CD4-positive, alpha-beta memory T cell (primary cell): ENCODE results near the gene PDZD4. TPM values are rescaled to one million over a fixed set of nuclear protein-coding genes. Genes with fewer than 3 reads are reported as not detected.

Experiments used
- CTCF ChIA-PET: fragments of 350-600 bp; sonication (Branson Sonifier 250); formaldehyde crosslinking; loops from one replicate; lab custom pipeline; 2021; ENCODE audit warnings: inconsistent platforms; ENCODE audit not compliant: partially characterized antibody; lab: Charles Lee
- POLR2A ChIA-PET: fragments of 350-600 bp; sonication (Branson Sonifier 250); formaldehyde crosslinking; loops from one replicate; lab custom pipeline; 2021; ENCODE audit not compliant: partially characterized antibody; lab: Charles Lee
- DNase-seq, 5 donors: peaks; one replicate each; pipeline versions ENCODE4 v3.0.0 to v3.0.0-alpha.2; 2020 to 2022; ENCODE audit warnings: mixed read lengths in 1 of 5
- H3K27ac ChIP-seq: one replicate; pipeline ENCODE4 v1.7.0; 2013; ENCODE audit warnings: low read depth, low read length
- H3K27me3 ChIP-seq: 2 replicates; pipeline ENCODE4 v1.7.0; 2013; ENCODE audit warnings: mild to moderate bottlenecking, low read length, moderate library complexity; ENCODE audit not compliant: insufficient read depth
- H3K36me3 ChIP-seq: 2 replicates; pipeline ENCODE4 v1.7.0; 2013; ENCODE audit warnings: mild to moderate bottlenecking, low read length, moderate library complexity; ENCODE audit not compliant: insufficient read depth
- H3K4me1 ChIP-seq: 2 replicates; pipeline ENCODE4 v1.7.0; 2013; ENCODE audit warnings: mild to moderate bottlenecking, low read length, moderate library complexity; ENCODE audit not compliant: insufficient read depth
- H3K4me3 ChIP-seq, 2 donors: one replicate each; pipeline ENCODE4 v1.7.0; 2013; ENCODE audit warnings: low read length in 2 of 2, mild to moderate bottlenecking in 1 of 2
- H3K9me3 ChIP-seq, 2 donors: one replicate each; pipeline ENCODE4 v1.7.0; 2013; ENCODE audit warnings: low read length in 2 of 2, control low read depth in 1 of 2; ENCODE audit not compliant: control insufficient read depth in 1 of 2
- H3K27ac Mint-ChIP-seq, 7 donors: one replicate each; pipeline ENCODE4 v1.8.0; 2020 to 2021; ENCODE audit warnings: mixed read lengths in 7 of 7, mild to moderate bottlenecking in 6 of 7, inconsistent platforms in 3 of 7, moderate library complexity in 3 of 7
- H3K27me3 Mint-ChIP-seq, 2 donors: one replicate each; pipeline ENCODE4 v1.8.0; 2020 to 2021; ENCODE audit warnings: mixed read lengths in 2 of 2
- H3K36me3 Mint-ChIP-seq, 2 donors: one replicate each; pipeline ENCODE4 v1.8.0; 2020 to 2021; ENCODE audit warnings: mixed read lengths in 2 of 2, inconsistent platforms in 1 of 2, mild to moderate bottlenecking in 1 of 2
- H3K4me1 Mint-ChIP-seq, 4 donors: one replicate each; pipeline ENCODE4 v1.8.0; 2020 to 2021; ENCODE audit warnings: mixed read lengths in 4 of 4, mild to moderate bottlenecking in 1 of 4
- H3K4me3 Mint-ChIP-seq, 8 donors: one replicate each; pipeline ENCODE4 v1.8.0; 2020 to 2021; ENCODE audit warnings: mixed read lengths in 8 of 8, mild to moderate bottlenecking in 7 of 8, moderate library complexity in 6 of 8, inconsistent platforms in 3 of 8
- H3K9me3 Mint-ChIP-seq, 8 donors: one replicate each; pipeline ENCODE4 v1.8.0; 2020 to 2021; ENCODE audit warnings: mixed read lengths in 8 of 8, mild to moderate bottlenecking in 5 of 8, inconsistent platforms in 3 of 8, moderate library complexity in 1 of 8
- intact Hi-C: fragments of 100-400 bp; cut with micrococcal nuclease; formaldehyde crosslinking; loops from one replicate; pipeline ENCODE4 v1.15.1; 2023
- polyA plus RNA-seq, 2 donors: library from polyadenylated mRNA; unstranded; fragments of 300-500 nt; fragmentation: Illumina TruSeq; gene quantifications; one replicate each; pipeline ENCODE4 v1.2.3, GENCODE V29; 2021
- total RNA-seq, 2 experiments: library from RNA; stranded (reverse); gene quantifications; one replicate each; pipeline ENCODE4 v1.2.3, GENCODE V29; 2021

Gene PDZD4
- total RNA-seq (1 to 10 TPM; 4.4 to 5.0 TPM), polyA plus RNA-seq (1 to 10 TPM in 1 of 2 donors, under 1 TPM in 1; 0.47 to 2.7 TPM)

GRCh38 chrX:153829799-153830639 lies at the start of gene PDZD4:
PDZD4 (minus strand) TSS chrX:153830544; CDS start chrX:153830298, 246 bp downstream.
- Histone ChIP-seq H3K4me1 (peaks cover 21% of the 10 kb centered on the region), H3K9me3 (no peaks in the 10 kb centered on the region), H3K27ac (peak within 1 kb of the TSS; percentile 9), H3K27me3 (no peaks in the 10 kb centered on the region), H3K4me3 (peak within 1 kb of the TSS in 1 of 2 donors; percentile 35), H3K36me3 (no peaks in the 10 kb centered on the region)
- H3K4me1 Mint-ChIP-seq, result peaks cover 15 to 39% (median 22%) of the 10 kb centered on the region in 4 donors
- DNase-seq, result peak in 4 of 5 donors; percentile 18 to 45 (median 26)
- no peaks in the 10 kb centered on the region for H3K27me3 Mint-ChIP-seq
- no peaks in the 10 kb centered on the region for H3K36me3 Mint-ChIP-seq
- H3K4me3 Mint-ChIP-seq, result peak within 1 kb of the TSS; percentile 62 to 83 (median 78)
- peak within 1 kb of the TSS in 6 of 7 donors; percentile 48 to 75 (median 67) for H3K27ac Mint-ChIP-seq
- ChIA-PET CTCF (no interaction called here), POLR2A (no interaction called here)
- H3K9me3 Mint-ChIP-seq, result no peaks in the 10 kb centered on the region
- intact Hi-C loops, result loop anchor here (10.0 kb wide), 1 partner anchor 55 kb away; the partner anchor contains the start of gene L1CAM

DNA sequence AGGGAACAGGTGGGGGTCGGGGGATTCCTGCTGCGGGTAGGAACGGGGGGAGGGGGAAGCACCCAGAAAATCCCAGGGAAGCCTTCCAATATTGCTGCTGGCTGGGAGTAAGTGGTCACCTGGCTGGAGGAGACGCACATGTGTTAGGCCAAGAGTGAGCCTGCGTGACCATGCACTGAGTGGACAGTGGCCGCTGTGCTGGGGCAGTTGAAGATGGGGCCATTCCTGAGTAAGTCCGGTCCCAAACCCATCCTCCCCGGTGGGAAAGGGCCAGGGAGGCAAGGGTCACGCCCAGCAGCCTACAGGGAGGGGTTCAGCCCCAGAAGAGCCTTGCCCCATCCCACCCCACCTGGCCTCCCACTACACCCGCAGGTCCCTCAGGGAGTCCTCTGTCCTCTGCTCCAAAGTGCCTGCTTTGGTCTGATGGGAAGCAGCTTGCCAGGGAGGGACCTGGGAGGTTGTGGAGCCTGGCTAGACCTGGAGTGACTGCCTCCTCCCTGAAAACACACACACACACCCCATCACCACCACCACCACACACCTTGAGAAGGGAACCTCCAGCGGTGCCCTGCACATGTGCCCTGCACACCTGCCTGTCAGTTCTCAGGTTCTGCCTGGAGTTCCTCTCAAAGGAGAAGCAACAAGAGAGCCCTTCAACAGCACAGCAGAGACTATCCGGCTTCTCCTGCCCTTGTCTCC lies 49.5 kb upstream of the PDZD4 start:
- H3K4me3 ChIP-seq, result no peak overlapping the region
- H3K9me3 ChIP-seq, result no peaks in the 10 kb centered on the region
- no peaks in the 10 kb centered on the region for H3K36me3 Mint-ChIP-seq
- H3K27ac ChIP-seq, result no peak overlapping the region
- POLR2A ChIA-PET, result no interaction called here
- H3K4me3 Mint-ChIP-seq, result no peak overlapping the region
- H3K36me3 ChIP-seq, result no peaks in the 10 kb centered on the region
- CTCF ChIA-PET, result no interaction called here
- intact Hi-C loops, result loop anchor here (10.0 kb wide), 1 partner anchor 55 kb away; no protein-coding TSS in a partner anchor
- no peak for DNase-seq
- H3K27me3 ChIP-seq, result peaks cover 1% of the 10 kb centered on the region
- peaks cover 0 to 5% (median 0%) of the 10 kb centered on the region in 8 donors for H3K9me3 Mint-ChIP-seq
- H3K27ac Mint-ChIP-seq, result no peak overlapping the region
- peaks cover 1% of the 10 kb centered on the region for H3K4me1 ChIP-seq
- peaks cover 5 to 27% (median 8%) of the 10 kb centered on the region in 4 donors for H3K4me1 Mint-ChIP-seq
- H3K27me3 Mint-ChIP-seq, result peaks cover 12 to 13% of the 10 kb centered on the region in 2 donors

DNA sequence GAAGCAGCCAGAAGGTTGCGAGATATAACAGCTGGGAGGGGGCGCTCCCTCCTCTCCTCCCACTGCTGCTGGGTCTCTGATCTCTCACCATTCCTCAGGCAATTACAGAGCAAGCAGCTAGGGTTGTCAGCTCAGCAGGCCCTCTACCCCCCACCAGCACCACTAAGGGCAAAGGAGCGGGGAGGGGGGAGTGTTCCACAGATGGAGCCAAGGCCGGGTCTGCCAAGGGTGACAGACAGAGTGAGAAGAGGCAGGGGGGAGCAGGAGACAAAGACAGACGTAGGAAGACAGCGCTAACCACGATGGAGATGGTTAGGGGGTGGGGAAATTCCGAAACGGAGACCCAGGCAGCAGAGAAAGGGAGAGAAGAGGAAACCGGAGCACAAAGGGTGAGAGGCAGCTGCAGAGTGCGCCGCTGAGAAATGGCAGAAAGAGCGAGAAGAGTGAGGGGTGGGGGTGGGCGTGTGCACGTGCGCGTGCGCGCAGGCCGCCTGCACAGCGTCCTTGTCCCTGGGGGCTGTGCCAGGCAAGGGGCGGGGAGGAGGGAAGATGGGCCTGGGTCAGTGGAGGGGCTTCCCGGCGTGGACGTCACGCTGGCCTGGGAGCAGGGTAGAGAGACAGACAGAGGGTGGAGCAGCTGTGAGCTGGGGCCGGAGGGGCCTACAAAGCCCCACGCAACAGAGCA lies 48.8 kb upstream of the PDZD4 start:
- H3K4me1 ChIP-seq, result no peaks in the 10 kb centered on the region
- no peaks in the 10 kb centered on the region for H3K36me3 Mint-ChIP-seq
- no peak overlapping the region for H3K27ac ChIP-seq
- H3K27ac Mint-ChIP-seq, result no peak overlapping the region
- ChIA-PET CTCF (no interaction called here), POLR2A (interaction anchor here (1.2 kb wide), 1 partner anchor 48 kb away, joined by 4 read pairs; no protein-coding TSS in a partner anchor)
- H3K9me3 ChIP-seq, result no peaks in the 10 kb centered on the region
- no peak overlapping the region for H3K4me3 ChIP-seq
- DNase-seq, result peak in 1 of 5 donors; percentile 47
- peaks cover 4 to 20% (median 11%) of the 10 kb centered on the region in 4 donors for H3K4me1 Mint-ChIP-seq
- peaks cover 9 to 15% of the 10 kb centered on the region in 2 donors for H3K27me3 Mint-ChIP-seq
- peaks cover 0 to 5% (median 0%) of the 10 kb centered on the region in 8 donors for H3K9me3 Mint-ChIP-seq
- H3K27me3 ChIP-seq, result no peaks in the 10 kb centered on the region
- H3K4me3 Mint-ChIP-seq, result peak overlapping the region in 2 of 8 donors; percentile 23 to 35
- intact Hi-C loops, result no loop called here
- no peaks in the 10 kb centered on the region for H3K36me3 ChIP-seq

DNA sequence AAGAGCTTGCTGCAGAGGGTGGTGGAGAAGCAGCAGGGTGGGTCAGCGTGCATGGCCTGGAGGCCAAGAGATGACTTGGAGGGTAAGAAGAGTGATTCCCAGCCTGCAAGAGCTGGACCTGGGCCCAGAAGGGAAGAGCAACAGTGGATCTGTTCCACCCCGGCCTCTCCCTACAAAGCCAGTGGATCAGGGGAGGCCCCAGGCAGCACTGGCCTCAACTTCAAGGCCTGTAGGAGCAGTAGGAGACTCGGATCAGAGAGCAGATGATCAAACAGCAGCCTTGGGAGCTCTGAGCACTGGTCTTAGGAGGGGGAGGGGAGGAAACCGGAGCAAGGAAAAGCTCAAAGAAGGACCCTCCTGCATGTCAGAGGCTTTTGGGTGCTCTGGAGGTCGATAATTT lies 48.0 kb upstream of the PDZD4 start:
- H3K36me3 ChIP-seq, result no peaks in the 10 kb centered on the region
- H3K27ac ChIP-seq, result no peak overlapping the region
- Mint-ChIP-seq H3K27ac (no peak overlapping the region), H3K4me3 (no peak overlapping the region), H3K4me1 (peaks cover 4 to 20% (median 11%) of the 10 kb centered on the region in 4 donors), H3K9me3 (peaks cover 0 to 3% (median 0%) of the 10 kb centered on the region in 8 donors), H3K27me3 (peaks cover 8 to 15% of the 10 kb centered on the region in 2 donors), H3K36me3 (no peaks in the 10 kb centered on the region)
- H3K9me3 ChIP-seq, result no peaks in the 10 kb centered on the region
- CTCF ChIA-PET, result no interaction called here
- no peak for DNase-seq
- intact Hi-C loops, result no loop called here
- H3K27me3 ChIP-seq, result no peaks in the 10 kb centered on the region
- POLR2A ChIA-PET, result interaction anchor here (1.2 kb wide), 1 partner anchor 49 kb away, joined by 4 read pairs; no protein-coding TSS in a partner anchor
- H3K4me3 ChIP-seq, result no peak overlapping the region
- H3K4me1 ChIP-seq, result no peaks in the 10 kb centered on the region

DNA sequence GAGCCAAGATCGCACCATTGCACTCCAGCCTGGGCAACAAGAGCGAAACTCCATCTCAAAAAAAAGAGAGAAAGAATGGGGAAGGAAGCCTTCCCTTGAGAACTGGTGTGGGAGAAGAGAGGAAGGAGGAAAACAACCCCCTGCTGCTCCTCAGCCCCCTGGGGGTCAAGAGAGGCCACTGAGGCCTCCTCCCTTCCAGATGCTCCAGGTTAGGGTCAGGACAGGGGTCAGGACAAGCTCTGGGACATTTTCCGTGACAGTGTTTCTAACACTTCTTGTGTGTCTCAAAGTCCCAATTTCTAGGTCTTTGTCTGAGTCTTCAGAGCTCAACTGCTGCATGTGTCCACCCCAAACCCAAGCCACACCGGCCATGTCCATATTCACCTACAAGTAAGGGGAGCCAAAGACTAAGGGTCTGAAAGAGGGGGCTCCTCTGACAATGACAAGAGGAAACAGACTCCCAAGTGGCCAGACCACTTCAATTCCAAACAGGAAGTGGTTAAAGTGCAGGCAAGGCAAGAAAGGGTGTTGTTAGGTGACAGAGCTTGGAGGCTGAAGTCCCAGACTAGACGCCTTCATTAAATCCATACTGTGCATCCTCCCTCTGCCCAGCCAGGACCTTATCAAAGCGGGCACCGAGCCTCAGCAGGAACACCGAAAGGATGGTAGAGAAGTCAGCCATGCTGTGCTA lies 47.4 kb upstream of the PDZD4 start:
- H3K9me3 Mint-ChIP-seq, result peaks cover 0 to 3% (median 0%) of the 10 kb centered on the region in 8 donors
- Histone ChIP-seq H3K27me3 (no peaks in the 10 kb centered on the region), H3K4me1 (no peaks in the 10 kb centered on the region), H3K4me3 (no peak overlapping the region), H3K36me3 (no peaks in the 10 kb centered on the region), H3K27ac (no peak overlapping the region), H3K9me3 (no peaks in the 10 kb centered on the region)
- peaks cover 4 to 20% (median 11%) of the 10 kb centered on the region in 4 donors for H3K4me1 Mint-ChIP-seq
- H3K4me3 Mint-ChIP-seq, result no peak overlapping the region
- H3K27ac Mint-ChIP-seq, result peak overlapping the region in 1 of 7 donors; percentile 35
- H3K36me3 Mint-ChIP-seq, result no peaks in the 10 kb centered on the region
- H3K27me3 Mint-ChIP-seq, result peaks cover 8 to 15% of the 10 kb centered on the region in 2 donors
- ChIA-PET POLR2A (interaction anchor here (1.2 kb wide), 1 partner anchor 49 kb away, joined by 4 read pairs; no protein-coding TSS in a partner anchor), CTCF (no interaction called here)
- no peak for DNase-seq
- intact Hi-C loops, result no loop called here

- no peak for DNase-seq
- peaks cover 6 to 13% of the 10 kb centered on the region in 2 donors for H3K27me3 Mint-ChIP-seq
- H3K4me1 Mint-ChIP-seq, result peaks cover 4 to 20% (median 11%) of the 10 kb centered on the region in 4 donors
- no peaks in the 10 kb centered on the region for H3K27me3 ChIP-seq
- no peak overlapping the region for H3K4me3 ChIP-seq
- peak overlapping the region in 1 of 7 donors; percentile 79 for H3K27ac Mint-ChIP-seq
- intact Hi-C loops, result no loop called here
- H3K9me3 ChIP-seq, result no peaks in the 10 kb centered on the region
- peaks cover 0 to 3% (median 0%) of the 10 kb centered on the region in 8 donors for H3K9me3 Mint-ChIP-seq
- H3K4me1 ChIP-seq, result no peaks in the 10 kb centered on the region
- H3K4me3 Mint-ChIP-seq, result peak overlapping the region in 1 of 8 donors; percentile 53
- POLR2A ChIA-PET, result no interaction called here
- CTCF ChIA-PET, result no interaction called here
- no peaks in the 10 kb centered on the region for H3K36me3 ChIP-seq
- no peaks in the 10 kb centered on the region for H3K36me3 Mint-ChIP-seq
- no peak overlapping the region for H3K27ac ChIP-seq
Observed at GRCh38 chrX:153876112-153876491, 45.8 kb upstream of the PDZD4 start.
